AG04449 (cell line): ENCODE data around the gene DDX31.

ENCODE experiments used
- CTCF ChIA-PET: fragments of 350-600 bp; formaldehyde crosslinking; extraction: SDS; loops from one replicate; lab custom pipeline; 2021; ENCODE audit warnings: antibody characterized with exemption; lab: Yijun Ruan, JAX
- POLR2A ChIA-PET: fragments of 400-600, 350-600 bp; formaldehyde crosslinking; extraction: SDS; loops from one replicate; lab custom pipeline; 2020; ENCODE audit warnings: antibody characterized with exemption, inconsistent platforms; lab: Yijun Ruan, JAX
- DNase-seq: peaks from one replicate; pipeline ENCODE4 v3.0.0-alpha.2; 2010; ENCODE audit warnings: low read depth, low spot score
- H3K4me3 ChIP-seq: 2 replicates; pipeline ENCODE4 v1.5.1; 2011; ENCODE audit warnings: low read depth, mild to moderate bottlenecking, control low read depth, low read length
- CTCF ChIP-seq: IDR thresholded peaks from one replicate; pipeline ENCODE4 v1.5.1; 2011; ENCODE audit warnings: mild to moderate bottlenecking, moderate library complexity, low read length, control low read depth, inconsistent platforms; ENCODE audit not compliant: insufficient read depth; ENCODE audit errors: missing control alignments

The DDX31 gene

GRCh38 chr9:132710333-132710732, 40.5 kb upstream of the DDX31 start:
- ChIA-PET POLR2A (no interaction called here), CTCF (no interaction called here)
- DNase-seq, result no peak
- no peak overlapping the region for H3K4me3 ChIP-seq
- no peak for TF ChIP-seq CTCF

- ChIA-PET CTCF (interaction anchor here (0.7 to 1.3 kb wide), 2 partner anchors 17 to 35 kb away, joined by 3 to 6 read pairs; no protein-coding TSS in a partner anchor), POLR2A (no interaction called here)
- no peak for DNase-seq
- no peak for TF ChIP-seq CTCF
- no peak overlapping the region for H3K4me3 ChIP-seq
Measured at GRCh38 chr9:132708769-132709430, 39.1 kb upstream of the DDX31 start.

GRCh38 chr9:132708239-132708638, 38.5 kb upstream of the DDX31 start:
- ChIA-PET POLR2A (no interaction called here), CTCF (interaction anchor here (0.7 to 1.3 kb wide), 2 partner anchors 16 to 34 kb away, joined by 3 to 6 read pairs; no protein-coding TSS in a partner anchor)
- TF ChIP-seq CTCF, result no peak
- H3K4me3 ChIP-seq, result no peak overlapping the region
- DNase-seq, result no peak

GRCh38 chr9:132703336-132703735, 33.6 kb upstream of the DDX31 start:
- DNase-seq, result no peak
- ChIA-PET POLR2A (no interaction called here), CTCF (no interaction called here)
- no peak for TF ChIP-seq CTCF
- no peak overlapping the region for H3K4me3 ChIP-seq

GRCh38 chr9:132702254-132702653, 32.5 kb upstream of the DDX31 start:
- ChIA-PET POLR2A (no interaction called here), CTCF (no interaction called here)
- no peak for DNase-seq
- H3K4me3 ChIP-seq, result no peak overlapping the region
- TF ChIP-seq CTCF, result no peak

- no peak overlapping the region for H3K4me3 ChIP-seq
- ChIA-PET POLR2A (no interaction called here), CTCF (interaction anchor here (1.0 to 2.5 kb wide), 3 partner anchors 14 to 193 kb away, joined by 3 to 10 read pairs (median 4); no protein-coding TSS in a partner anchor)
- no peak for TF ChIP-seq CTCF
- no peak for DNase-seq
Measured at GRCh38 chr9:132699956-132700355, 30.2 kb upstream of the DDX31 start.
